Common myeloid progenitor, CD34-positive (primary cell): ENCODE data around the gene SVIL.

Experiments
- CTCF ChIA-PET: fragments of 350-600 bp; sonication (Branson Sonifier 250); formaldehyde crosslinking; loops from one replicate; lab custom pipeline; 2021; ENCODE audit warnings: antibody characterized with exemption; lab: Charles Lee
- POLR2A ChIA-PET: fragments of 350-600 bp; sonication (Branson Sonifier 250); formaldehyde crosslinking; loops from one replicate; lab custom pipeline; 2021; ENCODE audit warnings: antibody characterized with exemption; lab: Charles Lee
- DNase-seq, 3 donors: peaks; one replicate each; pipeline versions ENCODE4 v3.0.0 to v3.0.0-alpha.2; 2013
- H3K27ac ChIP-seq, 2 experiments: 1 replicate in 1 of 2; 2 replicates in 1 of 2; pipeline ENCODE4 v1.7.0; 2013; ENCODE audit warnings: inconsistent platforms in 2 of 2, low read length in 2 of 2, mild to moderate bottlenecking in 2 of 2, low read depth in 1 of 2, moderate library complexity in 1 of 2; ENCODE audit not compliant: severe bottlenecking in 2 of 2, insufficient read depth in 1 of 2, poor library complexity in 1 of 2
- H3K27me3 ChIP-seq, 5 experiments: replicated peaks in 2 of 5; 1 replicate in 3 of 5; 2 replicates in 2 of 5; pipeline versions ENCODE4 v1.6.1 to v1.7.0; 2013; ENCODE audit warnings: low read length in 4 of 5, mild to moderate bottlenecking in 2 of 5, moderate library complexity in 2 of 5, inconsistent platforms in 1 of 5; ENCODE audit not compliant: insufficient read depth in 5 of 5, control insufficient read depth in 4 of 5
- H3K36me3 ChIP-seq, 4 experiments: 1 replicate in 2 of 4; 2 replicates in 2 of 4; pipeline versions ENCODE4 v1.6.1 to v1.7.0; 2013; ENCODE audit warnings: low read length in 3 of 4, control low read depth in 1 of 4, mild to moderate bottlenecking in 1 of 4; ENCODE audit not compliant: control insufficient read depth in 4 of 4, insufficient read depth in 4 of 4
- H3K4me1 ChIP-seq, 4 experiments: 1 replicate in 3 of 4; 2 replicates in 1 of 4; pipeline versions ENCODE4 v1.6.1 to v1.7.1; 2013; ENCODE audit warnings: low read length in 3 of 4, mild to moderate bottlenecking in 3 of 4, control low read depth in 1 of 4, inconsistent platforms in 1 of 4, moderate library complexity in 1 of 4; ENCODE audit not compliant: control insufficient read depth in 4 of 4, insufficient read depth in 4 of 4; ENCODE audit errors: control extremely low read depth in 1 of 4
- H3K4me3 ChIP-seq, 7 experiments: 1 replicate in 4 of 7; 2 replicates in 3 of 7; pipeline versions ENCODE4 v1.5.1 to v1.7.0; 2013; ENCODE audit warnings: mild to moderate bottlenecking in 7 of 7, low read length in 6 of 7, moderate library complexity in 6 of 7, inconsistent platforms in 2 of 7, low read depth in 2 of 7, control low read depth in 1 of 7; ENCODE audit not compliant: insufficient read depth in 4 of 7, control insufficient read depth in 1 of 7; ENCODE audit errors: extremely low read depth in 1 of 7
- H3K9me3 ChIP-seq, 5 experiments: 1 replicate in 4 of 5; 2 replicates in 1 of 5; pipeline versions ENCODE4 v1.6.1 to v1.7.1; 2013; ENCODE audit warnings: low read length in 4 of 5, mild to moderate bottlenecking in 2 of 5, inconsistent platforms in 1 of 5, low read depth in 1 of 5, moderate library complexity in 1 of 5; ENCODE audit not compliant: control insufficient read depth in 4 of 5, insufficient read depth in 2 of 5; ENCODE audit errors: control extremely low read depth in 1 of 5
- WGBS: methylation state at CpG from one replicate; pipeline ENCODE4 v1.1.5; 2013; ENCODE audit not compliant: insufficient coverage; 5-methylcytosine and 5-hydroxymethylcytosine counted together

SVIL gene

GRCh38 chr10:29600067-29600466, 34.7 kb downstream of the SVIL start:
- Histone ChIP-seq H3K4me1 (peaks cover 7 to 16% (median 11%) of the 10 kb centered on the region in 4 experiments), H3K4me3 (no peak overlapping the region), H3K27me3 (no peaks in the 10 kb centered on the region), H3K27ac (no peak overlapping the region), H3K36me3 (peaks cover 0 to 5% (median 2%) of the 10 kb centered on the region in 4 experiments), H3K9me3 (no peaks in the 10 kb centered on the region)
- ChIA-PET POLR2A (no interaction called here), CTCF (interaction anchor here (1.7 kb wide), 1 partner anchor 59 kb away, joined by 3 read pairs; no protein-coding TSS in a partner anchor)
- DNase-seq, result no peak
- 100% methylated on average over 1 of the region's 2 CpGs for WGBS

GRCh38 chr10:29598851-29599311, 35.9 kb downstream of the SVIL start:
- POLR2A ChIA-PET, result no interaction called here
- CTCF ChIA-PET, result interaction anchor here (1.7 kb wide), 1 partner anchor 61 kb away, joined by 3 read pairs; no protein-coding TSS in a partner anchor
- no peak overlapping the region for H3K4me3 ChIP-seq
- DNase-seq, result no peak
- peaks cover 7 to 12% (median 9%) of the 10 kb centered on the region in 4 experiments for H3K4me1 ChIP-seq
- H3K9me3 ChIP-seq, result no peaks in the 10 kb centered on the region
- H3K36me3 ChIP-seq, result peaks cover 0 to 5% (median 2%) of the 10 kb centered on the region in 4 experiments
- no peaks in the 10 kb centered on the region for H3K27me3 ChIP-seq
- H3K27ac ChIP-seq, result no peak overlapping the region
- WGBS, result 94% methylated on average over 6 of the region's 6 CpGs

- no peak overlapping the region for H3K4me3 ChIP-seq
- WGBS, result 99% methylated on average over 11 of the region's 11 CpGs
- ChIA-PET POLR2A (no interaction called here), CTCF (no interaction called here)
- no peaks in the 10 kb centered on the region for H3K9me3 ChIP-seq
- no peaks in the 10 kb centered on the region for H3K27me3 ChIP-seq
- H3K36me3 ChIP-seq, result peaks cover 0 to 5% (median under 1%) of the 10 kb centered on the region in 4 experiments
- H3K27ac ChIP-seq, result no peak overlapping the region
- DNase-seq, result no peak
- no peaks in the 10 kb centered on the region for H3K4me1 ChIP-seq
Observed at GRCh38 chr10:29596826-29597225, 37.9 kb downstream of the SVIL start.

GRCh38 chr10:29596356-29596755, 38.4 kb downstream of the SVIL start:
- WGBS, result 100% methylated on average over 1 of the region's 1 CpG
- CTCF ChIA-PET, result no interaction called here
- no peak for DNase-seq
- POLR2A ChIA-PET, result no interaction called here
- Histone ChIP-seq H3K9me3 (no peaks in the 10 kb centered on the region), H3K27ac (no peak overlapping the region), H3K4me1 (no peaks in the 10 kb centered on the region), H3K36me3 (peaks cover 0 to 5% (median 0%) of the 10 kb centered on the region in 4 experiments), H3K4me3 (no peak overlapping the region), H3K27me3 (no peaks in the 10 kb centered on the region)

- ChIA-PET CTCF (no interaction called here), POLR2A (no interaction called here)
- Histone ChIP-seq H3K4me1 (peaks cover 0 to 3% (median 0%) of the 10 kb centered on the region in 4 experiments), H3K27me3 (no peaks in the 10 kb centered on the region), H3K4me3 (no peak overlapping the region), H3K36me3 (peaks cover 0 to 5% (median 0%) of the 10 kb centered on the region in 4 experiments), H3K27ac (no peak overlapping the region), H3K9me3 (no peaks in the 10 kb centered on the region)
- WGBS, result 97% methylated on average over 10 of the region's 10 CpGs
- DNase-seq, result no peak
Observed at GRCh38 chr10:29595636-29596225, 39.0 kb downstream of the SVIL start.

GRCh38 chr10:29595146-29595545, 39.6 kb downstream of the SVIL start:
- peaks cover 3 to 8% (median 4%) of the 10 kb centered on the region in 4 experiments for H3K4me1 ChIP-seq
- ChIA-PET CTCF (no interaction called here), POLR2A (no interaction called here)
- no peaks in the 10 kb centered on the region for H3K9me3 ChIP-seq
- no peak overlapping the region for H3K4me3 ChIP-seq
- H3K27ac ChIP-seq, result no peak overlapping the region
- no peak for DNase-seq
- WGBS, result 100% methylated on average over 5 of the region's 8 CpGs
- H3K27me3 ChIP-seq, result no peaks in the 10 kb centered on the region
- peaks cover 0 to 5% (median 0%) of the 10 kb centered on the region in 4 experiments for H3K36me3 ChIP-seq

- WGBS, result 100% methylated on average over 2 of the region's 4 CpGs
- H3K4me1 ChIP-seq, result peaks cover 3 to 11% (median 6%) of the 10 kb centered on the region in 4 experiments
- CTCF ChIA-PET, result interaction anchor here (0.7 to 2.4 kb wide), 12 partner anchors 10 to 404 kb away, joined by 3 to 9 read pairs (median 5); no protein-coding TSS in a partner anchor
- no peaks in the 10 kb centered on the region for H3K9me3 ChIP-seq
- DNase-seq, result no peak
- POLR2A ChIA-PET, result no interaction called here
- no peak overlapping the region for H3K4me3 ChIP-seq
- no peaks in the 10 kb centered on the region for H3K27me3 ChIP-seq
- H3K36me3 ChIP-seq, result peaks cover 0 to 3% (median 0%) of the 10 kb centered on the region in 4 experiments
- H3K27ac ChIP-seq, result no peak overlapping the region
Observed at GRCh38 chr10:29591651-29591968, 43.2 kb downstream of the SVIL start.
